22Rv1 (cell line): ENCODE results near the gene EGR2.

Experiments
- CTCF ChIP-seq: fragments of 450-650 bp; IDR thresholded peaks from 2 replicates; pipeline ENCODE4 v1.5.1; 2017; ENCODE audit warnings: mild to moderate bottlenecking
- ZFX ChIP-seq: fragments of 450-650 bp; IDR thresholded peaks from 2 replicates; pipeline ENCODE4 v1.6.1; 2017; ENCODE audit warnings: antibody characterized with exemption, borderline replicate concordance

- no peak for TF ChIP-seq CTCF
- no peak for TF ChIP-seq ZFX
Measured at GRCh38 chr10:62814756-62815380, 1.3 kb downstream of the EGR2 start.
